ENCODE results near the gene NDUFAF5.

The NDUFAF5 gene

DNA sequence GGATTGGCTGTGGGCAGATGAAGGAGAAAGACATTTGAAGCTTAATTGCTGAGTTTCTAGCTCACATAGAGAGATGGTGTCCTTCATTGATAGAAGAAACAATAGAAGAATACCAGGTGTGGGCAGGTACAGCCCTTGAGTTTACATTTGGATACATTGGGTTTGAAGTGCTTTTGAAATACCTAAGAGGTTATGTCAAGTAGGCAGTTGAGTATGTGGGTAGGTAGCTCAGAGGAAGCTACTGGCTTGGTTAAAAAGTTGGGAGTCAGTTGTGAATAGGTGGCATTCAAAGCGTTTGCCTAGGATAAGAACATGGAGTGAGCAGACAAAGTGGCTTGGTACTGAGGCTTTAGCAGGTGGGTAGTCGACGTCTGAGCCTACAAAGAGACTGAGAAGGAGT lies 25.0 kb downstream of the NDUFAF5 start:
- no peak overlapping the region for H3K4me3 ChIP-seq (ENCODE audit: low read depth, low read length)
- no peak for DNase-seq (ENCODE audit: low read depth)
- no peak for TF ChIP-seq MYC (IDR thresholded peaks at IDR 0.05; ENCODE audit: low read depth, low read length)
- TF ChIP-seq, protein P1, sequence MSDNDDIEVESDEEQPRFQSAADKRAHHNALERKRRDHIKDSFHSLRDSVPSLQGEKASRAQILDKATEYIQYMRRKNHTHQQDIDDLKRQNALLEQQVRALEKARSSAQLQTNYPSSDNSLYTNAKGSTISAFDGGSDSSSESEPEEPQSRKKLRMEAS (IDR thresholded peaks at IDR 0.05; ENCODE audit: low read depth, low read length), result no peak
- TF ChIP-seq, protein P2, sequence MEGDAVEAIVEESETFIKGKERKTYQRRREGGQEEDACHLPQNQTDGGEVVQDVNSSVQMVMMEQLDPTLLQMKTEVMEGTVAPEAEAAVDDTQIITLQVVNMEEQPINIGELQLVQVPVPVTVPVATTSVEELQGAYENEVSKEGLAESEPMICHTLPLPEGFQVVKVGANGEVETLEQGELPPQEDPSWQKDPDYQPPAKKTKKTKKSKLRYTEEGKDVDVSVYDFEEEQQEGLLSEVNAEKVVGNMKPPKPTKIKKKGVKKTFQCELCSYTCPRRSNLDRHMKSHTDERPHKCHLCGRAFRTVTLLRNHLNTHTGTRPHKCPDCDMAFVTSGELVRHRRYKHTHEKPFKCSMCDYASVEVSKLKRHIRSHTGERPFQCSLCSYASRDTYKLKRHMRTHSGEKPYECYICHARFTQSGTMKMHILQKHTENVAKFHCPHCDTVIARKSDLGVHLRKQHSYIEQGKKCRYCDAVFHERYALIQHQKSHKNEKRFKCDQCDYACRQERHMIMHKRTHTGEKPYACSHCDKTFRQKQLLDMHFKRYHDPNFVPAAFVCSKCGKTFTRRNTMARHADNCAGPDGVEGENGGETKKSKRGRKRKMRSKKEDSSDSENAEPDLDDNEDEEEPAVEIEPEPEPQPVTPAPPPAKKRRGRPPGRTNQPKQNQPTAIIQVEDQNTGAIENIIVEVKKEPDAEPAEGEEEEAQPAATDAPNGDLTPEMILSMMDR (IDR thresholded peaks at IDR 0.05; ENCODE audit: low read depth, low read length), result no peak

DNA sequence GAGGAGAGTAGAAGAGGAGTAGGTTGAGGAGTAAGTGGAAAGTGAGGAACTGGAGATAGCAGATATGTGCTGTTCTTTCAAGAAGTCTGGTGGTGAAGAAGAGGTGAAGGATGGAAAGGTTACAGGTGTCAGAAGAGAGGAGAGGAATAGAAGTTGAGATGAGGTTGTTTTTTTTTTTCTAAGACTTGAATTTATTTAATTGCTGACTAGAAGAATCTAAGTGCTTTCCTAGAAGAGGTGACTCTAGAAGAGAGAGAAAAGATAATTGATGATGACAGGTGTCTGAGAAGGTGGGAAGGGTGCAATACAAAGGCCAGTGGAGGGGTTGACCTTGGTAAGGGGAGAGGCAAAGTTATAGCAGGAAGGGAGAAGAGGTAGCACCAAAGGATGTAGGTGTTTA lies 25.6 kb downstream of the NDUFAF5 start:
- no peak for DNase-seq (ENCODE audit: low read depth)
- H3K4me3 ChIP-seq (ENCODE audit: low read depth, low read length), result no peak overlapping the region
- TF ChIP-seq, protein P1 (IDR thresholded peaks at IDR 0.05; ENCODE audit: low read depth, low read length), result no peak
- TF ChIP-seq, protein P2 (IDR thresholded peaks at IDR 0.05; ENCODE audit: low read depth, low read length), result no peak
- TF ChIP-seq MYC (IDR thresholded peaks at IDR 0.05; ENCODE audit: low read depth, low read length) (no peak), POLR2A (IDR thresholded peaks at IDR 0.05; ENCODE audit: extremely low read depth, insufficient read length) (no peak)

DNA sequence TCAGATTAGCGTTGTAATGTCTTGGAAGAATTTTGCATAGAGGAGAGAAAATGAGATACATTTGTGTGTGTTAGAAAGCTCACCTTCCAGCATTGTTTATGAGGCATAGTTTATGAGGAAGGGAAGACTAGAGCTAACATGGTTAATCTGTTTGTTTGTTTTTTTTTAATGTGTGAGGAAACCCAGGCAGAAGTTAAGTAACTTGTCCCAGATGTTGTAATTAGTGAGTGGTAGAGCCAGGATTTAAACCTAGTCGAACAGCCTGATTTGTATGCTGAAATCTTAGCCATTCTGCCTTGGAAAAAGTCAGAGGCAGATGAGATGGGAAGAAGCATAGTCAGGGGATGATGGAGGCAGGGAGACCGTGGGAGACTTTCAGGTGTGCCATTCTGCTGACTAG lies 29.1 kb downstream of the NDUFAF5 start:
- no peak overlapping the region for H3K4me3 ChIP-seq (ENCODE audit: low read depth, low read length)
- no peak for TF ChIP-seq POLR2A (IDR thresholded peaks at IDR 0.05; ENCODE audit: extremely low read depth, insufficient read length)
- TF ChIP-seq, protein P2 (IDR thresholded peaks at IDR 0.05; ENCODE audit: low read depth, low read length), result no peak
- no peak for TF ChIP-seq MYC (IDR thresholded peaks at IDR 0.05; ENCODE audit: low read depth, low read length)
- TF ChIP-seq, protein P1 (IDR thresholded peaks at IDR 0.05; ENCODE audit: low read depth, low read length), result no peak
- no peak for DNase-seq (ENCODE audit: low read depth)

DNA sequence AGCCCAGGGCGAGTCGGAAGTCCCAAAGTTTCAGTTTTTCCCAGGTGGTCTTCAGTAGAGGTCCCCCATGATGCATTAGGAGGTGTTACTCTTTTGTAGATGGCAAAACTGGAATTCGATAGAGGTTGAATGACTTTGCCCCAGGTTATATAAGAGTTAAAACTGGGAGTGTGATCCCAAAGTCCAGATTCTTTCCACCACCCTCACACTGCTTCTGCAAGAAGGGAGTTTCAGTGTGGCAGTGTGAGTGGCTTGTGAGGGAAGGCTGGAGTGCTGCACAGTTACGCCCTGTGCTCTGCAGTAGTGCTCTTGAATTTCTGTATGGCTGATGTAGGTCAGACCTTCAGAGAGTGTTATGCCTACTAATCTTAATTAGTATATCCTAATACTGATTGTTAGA lies 29.8 kb downstream of the NDUFAF5 start:
- DNase-seq (ENCODE audit: low read depth), result no peak
- no peak overlapping the region for H3K4me3 ChIP-seq (ENCODE audit: low read depth, low read length)
- TF ChIP-seq, protein P1 (IDR thresholded peaks at IDR 0.05; ENCODE audit: low read depth, low read length), result no peak
- TF ChIP-seq, protein P2 (IDR thresholded peaks at IDR 0.05; ENCODE audit: low read depth, low read length), result no peak
- TF ChIP-seq MYC (IDR thresholded peaks at IDR 0.05; ENCODE audit: low read depth, low read length) (no peak), POLR2A (IDR thresholded peaks at IDR 0.05; ENCODE audit: extremely low read depth, insufficient read length) (no peak)

DNA sequence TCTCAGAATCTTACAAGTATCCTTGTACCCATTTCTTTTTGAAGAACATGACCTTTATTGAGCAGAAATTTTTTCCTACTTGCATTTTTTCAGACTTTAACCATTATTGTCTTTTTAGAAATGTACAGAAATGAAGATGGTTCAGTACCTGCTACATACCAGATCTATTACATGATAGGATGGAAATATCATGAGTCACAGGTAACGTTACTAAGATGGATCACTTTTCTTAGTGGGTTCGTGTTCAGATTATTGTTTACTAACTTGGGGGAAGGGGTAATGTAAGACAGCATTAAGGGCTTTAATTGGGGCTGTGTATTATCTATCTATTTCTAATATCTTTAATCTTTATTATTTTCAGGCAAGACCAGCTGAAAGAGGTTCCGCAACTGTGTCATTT lies 31.9 kb downstream of the NDUFAF5 start:
- H3K4me3 ChIP-seq (ENCODE audit: low read depth, low read length), result no peak overlapping the region
- DNase-seq (ENCODE audit: low read depth), result no peak
- TF ChIP-seq, protein P1 (IDR thresholded peaks at IDR 0.05; ENCODE audit: low read depth, low read length), result no peak
- TF ChIP-seq MYC (IDR thresholded peaks at IDR 0.05; ENCODE audit: low read depth, low read length) (no peak), POLR2A (IDR thresholded peaks at IDR 0.05; ENCODE audit: extremely low read depth, insufficient read length) (no peak)
- TF ChIP-seq, protein P2 (IDR thresholded peaks at IDR 0.05; ENCODE audit: low read depth, low read length), result no peak

DNA sequence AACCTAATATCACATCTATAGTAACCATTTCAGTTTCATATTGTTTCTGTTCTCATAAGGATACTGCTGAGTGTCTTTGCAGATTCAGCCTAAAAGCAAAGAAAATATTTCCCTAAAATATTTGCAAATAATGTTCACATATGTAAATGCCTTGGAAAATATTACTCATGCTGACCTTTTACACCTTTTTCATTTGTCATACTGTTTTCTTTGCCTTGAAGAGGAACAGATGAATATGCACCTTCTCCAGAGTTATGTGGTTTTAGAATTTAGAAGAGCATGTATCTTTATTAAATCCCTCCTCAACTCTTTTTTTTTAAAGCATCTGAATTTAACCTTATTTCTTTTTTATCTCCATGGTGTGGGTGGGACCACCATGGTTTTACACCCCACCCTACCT lies 32.5 kb downstream of the NDUFAF5 start:
- TF ChIP-seq MYC (IDR thresholded peaks at IDR 0.05; ENCODE audit: low read depth, low read length), result no peak
- TF ChIP-seq POLR2A (IDR thresholded peaks at IDR 0.05; ENCODE audit: extremely low read depth, insufficient read length), result no peak
- TF ChIP-seq, protein P2 (IDR thresholded peaks at IDR 0.05; ENCODE audit: low read depth, low read length), result no peak
- no peak overlapping the region for H3K4me3 ChIP-seq (ENCODE audit: low read depth, low read length)
- DNase-seq (ENCODE audit: low read depth), result no peak

Data from NB4 (cell line).